KMS-11 (cell line): ENCODE measurements around the gene COMMD8.
A peak's percentile ranks its signal among the peaks of the same experiment; 100 is the strongest.
"Not testable (repeated sequence)": the region's sequence is repeated elsewhere in the genome, so short reads cannot be mapped to it uniquely, and the experiment has no call there.

Experiments used
- H2AFZ ChIP-seq: fragments of 200-600 bp; sonication (generic); 2 replicates; pipeline ENCODE4 v1.6.1; 2016; ENCODE audit warnings: antibody characterized with exemption, mixed run types, low read depth
- H3K27ac ChIP-seq: fragments of 200-600 bp; sonication (generic); 2 replicates; pipeline ENCODE4 v1.6.1; 2016; ENCODE audit warnings: mild to moderate bottlenecking, mixed run types
- H3K27me3 ChIP-seq: fragments of 200-600 bp; sonication (generic); 2 replicates; pipeline ENCODE4 v1.6.1; 2017; ENCODE audit warnings: mild to moderate bottlenecking, low read depth, mixed run types, moderate library complexity; ENCODE audit not compliant: insufficient read depth
- H3K36me3 ChIP-seq: fragments of 200-600 bp; sonication (generic); 2 replicates; pipeline ENCODE4 v1.6.1; 2017; ENCODE audit warnings: mild to moderate bottlenecking, mixed run types; ENCODE audit not compliant: insufficient read depth
- H3K4me1 ChIP-seq: fragments of 200-600 bp; sonication (generic); 2 replicates; pipeline ENCODE4 v1.6.1; 2016; ENCODE audit warnings: mild to moderate bottlenecking, low read depth, mixed run types; ENCODE audit not compliant: poor library complexity, severe bottlenecking
- H3K4me2 ChIP-seq: fragments of 200-600 bp; sonication (generic); 2 replicates; pipeline ENCODE4 v1.7.0; 2016; ENCODE audit warnings: mild to moderate bottlenecking, mixed run types
- H3K4me3 ChIP-seq: fragments of 200-600 bp; sonication (generic); IDR thresholded peaks from 2 replicates; pipeline ENCODE4 v1.6.1; 2017; ENCODE audit warnings: low read depth, low read length, mixed read lengths; ENCODE audit not compliant: insufficient read depth
- H3K79me2 ChIP-seq: fragments of 200-600 bp; sonication (generic); 2 replicates; pipeline ENCODE4 v1.6.1; 2016; ENCODE audit warnings: low read depth, mixed run types; ENCODE audit not compliant: insufficient read depth
- H3K9ac ChIP-seq: fragments of 200-600 bp; sonication (generic); 2 replicates; pipeline ENCODE4 v1.6.1; 2016; ENCODE audit warnings: mild to moderate bottlenecking, mixed run types
- H4K20me1 ChIP-seq: fragments of 200-600 bp; sonication (generic); 2 replicates; pipeline ENCODE4 v1.6.1; 2016; ENCODE audit warnings: mild to moderate bottlenecking, mixed run types; ENCODE audit not compliant: insufficient read depth
- TF ChIP-seq, protein P1 (sequence below): fragments of 200-600 bp; sonication (generic); conservative IDR thresholded peaks from 2 replicates; pipeline ENCODE4 v1.6.1; 2017; ENCODE audit warnings: low read depth, mild to moderate bottlenecking, antibody characterized with exemption, low read length, moderate library complexity, mixed read lengths

The COMMD8 gene

DNA sequence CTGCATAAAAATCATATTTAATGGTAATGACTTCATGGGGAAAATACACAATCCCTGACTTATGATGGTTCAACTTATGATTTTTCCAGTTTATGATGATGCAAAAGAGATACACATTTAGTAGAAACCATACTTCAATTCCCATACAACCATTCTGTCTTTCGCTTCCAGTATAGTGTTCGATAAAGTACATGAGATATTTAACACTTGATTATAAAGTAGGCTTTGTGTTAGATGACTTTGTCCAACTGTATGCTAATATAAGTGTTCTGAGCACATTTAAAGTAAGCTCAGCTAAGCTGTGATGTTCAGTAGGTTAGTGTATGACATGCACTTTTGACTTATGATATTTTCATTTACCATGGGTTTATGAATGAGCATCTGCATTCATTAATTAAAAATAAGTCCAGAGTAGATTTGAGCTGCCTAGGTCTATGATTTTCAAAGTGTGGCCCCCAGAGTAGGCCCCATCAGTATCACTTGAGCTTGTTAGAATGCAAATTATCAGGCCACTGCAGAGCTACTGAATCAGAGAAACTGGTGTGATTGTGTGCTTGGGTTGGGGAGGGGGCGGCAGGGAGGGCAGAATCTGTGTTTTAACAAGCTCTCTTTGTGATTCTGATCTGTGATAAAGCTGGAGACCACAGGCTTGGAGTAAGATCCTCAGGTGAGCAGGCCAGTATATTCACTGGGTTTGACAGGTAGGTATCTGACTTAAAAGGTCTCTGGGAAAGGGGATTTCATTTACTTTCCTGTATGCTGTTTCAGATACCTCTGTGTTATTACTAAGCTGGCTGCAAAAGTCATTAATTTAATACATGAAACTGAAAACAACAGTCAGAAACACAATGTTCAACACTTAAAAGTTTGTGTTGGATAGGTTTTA, 30.0 kb upstream of the COMMD8 start:
- Histone ChIP-seq H3K27ac (no peak overlapping the region), H3K27me3 (no peaks in the 10 kb centered on the region), H3K9ac (no peak overlapping the region), H3K4me2 (no peak overlapping the region), H3K4me1 (no peaks in the 10 kb centered on the region), H3K79me2 (no peaks in the 10 kb centered on the region), H3K36me3 (no peaks in the 10 kb centered on the region), H2AFZ (no peak overlapping the region), H3K4me3 (no peak overlapping the region), H4K20me1 (no peaks in the 10 kb centered on the region)
- TF ChIP-seq, protein P1, sequence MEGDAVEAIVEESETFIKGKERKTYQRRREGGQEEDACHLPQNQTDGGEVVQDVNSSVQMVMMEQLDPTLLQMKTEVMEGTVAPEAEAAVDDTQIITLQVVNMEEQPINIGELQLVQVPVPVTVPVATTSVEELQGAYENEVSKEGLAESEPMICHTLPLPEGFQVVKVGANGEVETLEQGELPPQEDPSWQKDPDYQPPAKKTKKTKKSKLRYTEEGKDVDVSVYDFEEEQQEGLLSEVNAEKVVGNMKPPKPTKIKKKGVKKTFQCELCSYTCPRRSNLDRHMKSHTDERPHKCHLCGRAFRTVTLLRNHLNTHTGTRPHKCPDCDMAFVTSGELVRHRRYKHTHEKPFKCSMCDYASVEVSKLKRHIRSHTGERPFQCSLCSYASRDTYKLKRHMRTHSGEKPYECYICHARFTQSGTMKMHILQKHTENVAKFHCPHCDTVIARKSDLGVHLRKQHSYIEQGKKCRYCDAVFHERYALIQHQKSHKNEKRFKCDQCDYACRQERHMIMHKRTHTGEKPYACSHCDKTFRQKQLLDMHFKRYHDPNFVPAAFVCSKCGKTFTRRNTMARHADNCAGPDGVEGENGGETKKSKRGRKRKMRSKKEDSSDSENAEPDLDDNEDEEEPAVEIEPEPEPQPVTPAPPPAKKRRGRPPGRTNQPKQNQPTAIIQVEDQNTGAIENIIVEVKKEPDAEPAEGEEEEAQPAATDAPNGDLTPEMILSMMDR, result no peak

DNA sequence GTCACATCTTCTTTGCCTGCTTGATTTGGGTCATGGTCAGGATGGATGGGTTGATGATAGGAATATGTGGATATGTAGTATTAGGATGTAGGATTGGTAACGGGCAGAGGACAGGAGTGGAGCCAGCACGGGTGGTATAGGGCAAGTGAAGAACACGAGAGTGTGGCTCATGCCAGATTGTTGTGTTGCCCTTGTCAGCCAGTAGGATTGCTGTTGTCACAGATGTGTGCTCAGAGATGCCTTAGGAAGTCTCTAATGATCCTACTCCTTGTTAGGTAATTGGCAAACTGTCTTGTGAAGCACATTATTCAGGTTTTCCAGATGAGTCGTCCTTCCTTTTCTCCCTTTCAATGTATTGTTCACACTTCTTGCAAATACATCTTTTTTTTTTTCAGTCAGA, 27.0 kb upstream of the COMMD8 start:
- TF ChIP-seq, protein P1, result peak; percentile 38
- Histone ChIP-seq H3K27me3 (no peaks in the 10 kb centered on the region), H3K79me2 (no peaks in the 10 kb centered on the region), H3K9ac (no peak overlapping the region), H3K4me1 (peaks cover 6% of the 10 kb centered on the region), H3K27ac (no peak overlapping the region), H3K4me2 (no peak overlapping the region), H2AFZ (no peak overlapping the region), H3K36me3 (no peaks in the 10 kb centered on the region), H4K20me1 (no peaks in the 10 kb centered on the region), H3K4me3 (no peak overlapping the region)

DNA sequence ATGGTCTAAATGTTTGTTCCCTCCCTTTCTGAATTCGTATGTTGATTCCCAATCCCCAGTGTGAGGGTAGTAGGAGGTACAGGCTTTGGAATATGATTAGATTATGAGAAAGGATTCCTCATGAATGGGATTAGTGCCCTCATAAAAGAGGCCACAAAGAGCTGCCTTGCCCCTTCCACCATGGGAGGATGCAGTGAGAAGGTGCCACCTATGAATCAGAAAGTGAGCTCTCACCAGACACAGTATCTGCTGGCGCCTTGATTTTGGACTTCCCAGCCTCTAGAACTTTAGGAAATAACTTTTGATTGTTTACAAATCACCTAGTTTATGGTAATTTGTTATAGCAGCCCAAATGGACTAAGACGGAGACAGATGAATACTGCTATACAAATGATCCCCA, 25.2 kb upstream of the COMMD8 start:
- H3K4me2 ChIP-seq, result no peak overlapping the region
- no peaks in the 10 kb centered on the region for H3K27me3 ChIP-seq
- H4K20me1 ChIP-seq, result no peaks in the 10 kb centered on the region
- H3K4me3 ChIP-seq, result no peak overlapping the region
- TF ChIP-seq, protein P1, result no peak
- H3K36me3 ChIP-seq, result no peaks in the 10 kb centered on the region
- H3K27ac ChIP-seq, result no peak overlapping the region
- H3K9ac ChIP-seq, result no peak overlapping the region
- H2AFZ ChIP-seq, result no peak overlapping the region
- no peaks in the 10 kb centered on the region for H3K79me2 ChIP-seq
- peaks cover 12% of the 10 kb centered on the region for H3K4me1 ChIP-seq

DNA sequence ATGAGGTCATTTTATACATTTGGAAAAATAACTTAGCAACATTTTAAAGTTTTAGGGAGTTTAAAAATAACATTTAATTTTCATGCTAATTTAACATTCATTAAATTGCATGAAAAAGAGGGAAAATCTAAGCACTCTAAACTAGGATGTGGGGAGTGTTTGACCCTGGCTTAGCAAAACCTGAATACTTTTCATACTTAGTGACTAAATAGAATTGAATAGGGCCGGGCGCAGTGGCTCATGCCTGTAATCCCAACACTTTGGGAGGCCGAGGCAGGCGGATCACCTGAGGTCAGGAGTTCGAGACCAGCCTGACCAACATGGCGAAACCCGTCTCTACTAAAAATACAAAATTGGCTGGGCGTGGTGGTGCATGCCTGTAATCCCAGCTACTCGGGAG, 23.2 kb upstream of the COMMD8 start:
- H3K9ac ChIP-seq, H2AFZ ChIP-seq, H3K27ac ChIP-seq, H3K27me3 ChIP-seq, H3K4me3 ChIP-seq, H3K79me2 ChIP-seq, H3K36me3 ChIP-seq, H4K20me1 ChIP-seq: not testable (repeated sequence)
- Histone ChIP-seq H3K4me1 (peaks cover 12% of the 10 kb centered on the region), H3K4me2 (peak overlapping the region; percentile 94; the same call in 1 of the 2 replicates)

DNA sequence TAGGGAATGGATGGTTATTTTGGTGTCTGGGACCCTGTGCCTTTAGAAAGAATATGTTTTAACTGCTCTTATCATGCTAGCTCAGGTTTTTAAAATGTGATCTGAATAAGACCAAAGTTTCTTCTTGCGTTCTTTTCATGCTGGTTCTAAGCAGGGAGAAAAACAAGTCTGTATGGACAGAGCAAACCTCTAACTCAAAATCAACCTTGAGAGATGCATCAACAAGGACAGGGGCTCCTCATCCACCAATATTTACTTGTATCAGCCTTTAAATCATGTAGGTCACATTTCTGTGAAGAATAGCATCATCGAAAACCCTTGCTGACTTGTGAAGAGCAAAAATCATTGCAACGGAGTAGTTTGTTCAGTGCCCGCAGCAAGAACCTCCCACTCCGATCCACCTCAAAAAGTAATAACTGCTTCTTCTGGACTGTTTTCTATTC, 22.8 kb upstream of the COMMD8 start:
- Histone ChIP-seq H2AFZ (peak overlapping the region; percentile 91), H3K27me3 (no peaks in the 10 kb centered on the region), H3K36me3 (no peaks in the 10 kb centered on the region), H3K4me3 (no peak overlapping the region), H4K20me1 (no peaks in the 10 kb centered on the region), H3K79me2 (no peaks in the 10 kb centered on the region), H3K4me2 (peak overlapping the region; percentile 94), H3K4me1 (peaks cover 12% of the 10 kb centered on the region), H3K9ac (peak overlapping the region; percentile 78; the same call in 1 of the 2 replicates), H3K27ac (peak overlapping the region; percentile 66; the same call in 1 of the 2 replicates)
- TF ChIP-seq, protein P1, result no peak
